ENCODE measurements around the gene PRKCB. TPM values are rescaled to one million over a fixed set of nuclear protein-coding genes. Genes with fewer than 3 reads are reported as not detected.
A peak's percentile ranks its signal among the peaks of the same experiment; 100 is the strongest.

PRKCB gene
- total and polyA plus RNA-seq, 9 donors: 1.2 to 4.5 (median 1.6) TPM

DNA sequence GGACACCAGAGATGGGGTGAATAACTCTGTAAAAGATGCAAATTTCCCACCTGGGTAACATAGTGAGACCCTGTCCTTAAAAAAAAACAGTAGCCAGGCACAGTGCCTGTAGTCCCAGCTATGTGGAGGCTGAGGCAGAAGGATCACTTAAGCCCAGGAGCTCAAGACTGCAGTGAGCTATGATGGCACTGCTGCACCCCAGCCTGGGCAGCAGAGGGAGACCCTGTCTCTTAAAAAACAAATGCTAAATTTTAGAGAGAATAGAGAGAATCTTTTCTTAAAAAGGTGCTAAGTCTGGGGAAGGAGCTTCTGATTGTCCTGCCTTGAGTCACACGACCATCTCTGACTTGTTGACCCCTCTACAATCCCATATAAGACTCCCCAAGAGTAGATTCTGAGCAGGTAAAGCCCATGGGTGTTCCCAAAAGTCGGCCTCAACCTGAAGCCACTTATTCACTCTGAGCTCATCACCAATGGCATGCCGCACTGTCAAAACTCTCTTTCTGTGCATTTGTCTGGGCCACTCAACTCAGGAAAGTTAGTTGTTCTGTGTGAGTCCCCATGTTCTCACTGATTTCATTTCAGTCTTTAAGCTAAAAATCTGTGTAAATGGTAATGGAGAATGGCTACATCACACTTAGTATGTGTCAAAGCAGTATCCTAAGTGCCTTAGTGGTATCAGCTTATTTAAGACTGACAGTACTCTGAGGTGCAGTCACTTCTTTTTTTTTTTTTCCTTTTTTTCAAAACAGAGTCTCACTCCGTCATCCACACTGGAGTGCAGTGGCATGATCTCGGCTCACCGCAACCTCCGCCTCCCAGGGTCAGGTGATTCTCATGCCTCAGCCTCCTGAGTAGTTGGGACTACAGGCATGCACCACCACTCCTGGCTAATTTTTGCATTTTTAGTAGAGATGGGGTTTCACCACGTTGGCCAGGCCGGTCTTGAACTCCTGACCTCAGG, 41.6 kb downstream of the PRKCB start:
- 83% methylated on average over 2 of the region's 9 CpGs for WGBS (ENCODE audit: insufficient coverage)
- Histone ChIP-seq H3K4me1 (ENCODE audit: control insufficient read depth, insufficient read depth, low read length) (no peaks in the 10 kb centered on the region), H3K9me3 (replicated peaks; ENCODE audit: control insufficient read depth, low read depth, low read length) (no peaks in the 10 kb centered on the region), H3K36me3 (ENCODE audit: control insufficient read depth, insufficient read depth, low read length) (no peaks in the 10 kb centered on the region), H3K27me3 (ENCODE audit: control insufficient read depth, insufficient read depth, low read length) (no peaks in the 10 kb centered on the region), H3K4me3 (ENCODE audit: low read length) (no peak overlapping the region), H3K27ac (ENCODE audit: low read length) (no peak overlapping the region)
- no peak for DNase-seq

- H3K4me3 ChIP-seq (ENCODE audit: low read length): no peak overlapping the region
- H3K4me1 ChIP-seq (ENCODE audit: control insufficient read depth, insufficient read depth, low read length): no peaks in the 10 kb centered on the region
- 84% methylated on average over 6 of the region's 9 CpGs for WGBS (ENCODE audit: insufficient coverage)
- DNase-seq: no peak
- no peaks in the 10 kb centered on the region for H3K9me3 ChIP-seq (replicated peaks; ENCODE audit: control insufficient read depth, low read depth, low read length)
- H3K27me3 ChIP-seq (ENCODE audit: control insufficient read depth, insufficient read depth, low read length): no peaks in the 10 kb centered on the region
- H3K36me3 ChIP-seq (ENCODE audit: control insufficient read depth, insufficient read depth, low read length): no peaks in the 10 kb centered on the region
- H3K27ac ChIP-seq (ENCODE audit: low read length): no peak overlapping the region
Measured at GRCh38 chr16:23879735-23880373, 44.1 kb downstream of the PRKCB start.

- H3K9me3 ChIP-seq (replicated peaks; ENCODE audit: control insufficient read depth, low read depth, low read length): no peaks in the 10 kb centered on the region
- no peaks in the 10 kb centered on the region for H3K4me1 ChIP-seq (ENCODE audit: control insufficient read depth, insufficient read depth, low read length)
- no peak overlapping the region for H3K27ac ChIP-seq (ENCODE audit: low read length)
- no peaks in the 10 kb centered on the region for H3K27me3 ChIP-seq (ENCODE audit: control insufficient read depth, insufficient read depth, low read length)
- H3K4me3 ChIP-seq (ENCODE audit: low read length): no peak overlapping the region
- no CpG with 5 or more reads among the region's 2 CpGs for WGBS (ENCODE audit: insufficient coverage)
- no peaks in the 10 kb centered on the region for H3K36me3 ChIP-seq (ENCODE audit: control insufficient read depth, insufficient read depth, low read length)
- no peak for DNase-seq
Measured at GRCh38 chr16:23889189-23889588, 53.4 kb downstream of the PRKCB start.

- Histone ChIP-seq H3K4me3 (ENCODE audit: low read length) (no peak overlapping the region), H3K4me1 (ENCODE audit: control insufficient read depth, insufficient read depth, low read length) (no peaks in the 10 kb centered on the region), H3K27ac (ENCODE audit: low read length) (no peak overlapping the region), H3K9me3 (replicated peaks; ENCODE audit: control insufficient read depth, low read depth, low read length) (no peaks in the 10 kb centered on the region), H3K36me3 (ENCODE audit: control insufficient read depth, insufficient read depth, low read length) (no peaks in the 10 kb centered on the region), H3K27me3 (ENCODE audit: control insufficient read depth, insufficient read depth, low read length) (no peaks in the 10 kb centered on the region)
- no CpG with 5 or more reads among the region's 1 CpG for WGBS (ENCODE audit: insufficient coverage)
- DNase-seq: no peak
Measured at GRCh38 chr16:23893986-23894385, 58.2 kb downstream of the PRKCB start.

GRCh38 chr16:23895052-23895451, 59.3 kb downstream of the PRKCB start:
- no peaks in the 10 kb centered on the region for H3K27me3 ChIP-seq (ENCODE audit: control insufficient read depth, insufficient read depth, low read length)
- DNase-seq: no peak
- no peak overlapping the region for H3K27ac ChIP-seq (ENCODE audit: low read length)
- no peaks in the 10 kb centered on the region for H3K4me1 ChIP-seq (ENCODE audit: control insufficient read depth, insufficient read depth, low read length)
- no peaks in the 10 kb centered on the region for H3K9me3 ChIP-seq (replicated peaks; ENCODE audit: control insufficient read depth, low read depth, low read length)
- no peaks in the 10 kb centered on the region for H3K36me3 ChIP-seq (ENCODE audit: control insufficient read depth, insufficient read depth, low read length)
- no peak overlapping the region for H3K4me3 ChIP-seq (ENCODE audit: low read length)

- no peaks in the 10 kb centered on the region for H3K36me3 ChIP-seq (ENCODE audit: control insufficient read depth, insufficient read depth, low read length)
- no peaks in the 10 kb centered on the region for H3K4me1 ChIP-seq (ENCODE audit: control insufficient read depth, insufficient read depth, low read length)
- no peak overlapping the region for H3K27ac ChIP-seq (ENCODE audit: low read length)
- H3K4me3 ChIP-seq (ENCODE audit: low read length): no peak overlapping the region
- no peaks in the 10 kb centered on the region for H3K27me3 ChIP-seq (ENCODE audit: control insufficient read depth, insufficient read depth, low read length)
- no peaks in the 10 kb centered on the region for H3K9me3 ChIP-seq (replicated peaks; ENCODE audit: control insufficient read depth, low read depth, low read length)
- 70% methylated on average over 4 of the region's 6 CpGs for WGBS (ENCODE audit: insufficient coverage)
- DNase-seq: peak; percentile 24
Measured at GRCh38 chr16:23896832-23897821, 61.3 kb downstream of the PRKCB start.

DNA sequence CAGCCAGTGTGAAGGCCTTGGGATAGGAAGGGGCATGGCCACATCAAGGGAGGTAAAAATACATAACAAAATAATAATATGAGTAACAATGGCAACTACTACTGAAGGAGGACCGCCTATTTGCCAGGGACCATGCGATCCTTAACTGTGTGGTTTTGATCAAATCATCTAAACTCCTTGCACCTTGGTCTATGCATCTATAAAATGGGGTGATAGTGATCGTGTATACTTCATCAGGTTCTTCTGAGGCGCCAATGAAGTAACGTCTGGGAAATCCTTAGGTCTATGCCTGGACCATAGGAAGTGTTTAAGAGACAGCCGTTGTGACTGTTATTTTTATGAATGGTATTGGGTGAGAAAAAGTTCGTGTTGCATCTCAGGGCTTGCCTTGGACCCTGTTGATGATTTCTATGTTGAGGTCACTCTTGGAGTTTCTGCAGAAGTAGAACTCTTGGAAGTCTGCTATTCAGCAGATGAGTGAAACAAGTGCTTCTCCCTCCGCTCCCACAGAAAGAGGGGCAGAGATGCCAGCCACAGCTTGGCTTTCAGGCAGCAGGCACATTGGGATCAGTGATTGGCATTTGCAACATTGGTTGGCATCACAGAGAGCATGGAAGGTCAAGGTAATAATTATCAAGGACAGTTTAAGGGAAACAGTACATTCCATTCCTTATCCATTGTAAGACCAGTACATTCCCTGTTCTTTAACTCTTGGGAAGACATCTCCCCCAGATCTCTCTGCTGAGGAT, 63.1 kb downstream of the PRKCB start:
- Histone ChIP-seq H3K4me3 (ENCODE audit: low read length) (no peak overlapping the region), H3K27me3 (ENCODE audit: control insufficient read depth, insufficient read depth, low read length) (no peaks in the 10 kb centered on the region), H3K4me1 (ENCODE audit: control insufficient read depth, insufficient read depth, low read length) (no peaks in the 10 kb centered on the region), H3K27ac (ENCODE audit: low read length) (no peak overlapping the region), H3K9me3 (replicated peaks; ENCODE audit: control insufficient read depth, low read depth, low read length) (no peaks in the 10 kb centered on the region), H3K36me3 (ENCODE audit: control insufficient read depth, insufficient read depth, low read length) (no peaks in the 10 kb centered on the region)
- WGBS (ENCODE audit: insufficient coverage): 90% methylated on average over 5 of the region's 8 CpGs
- DNase-seq: no peak

- H3K27me3 ChIP-seq (ENCODE audit: control insufficient read depth, insufficient read depth, low read length): no peaks in the 10 kb centered on the region
- no peak for DNase-seq
- no peak overlapping the region for H3K27ac ChIP-seq (ENCODE audit: low read length)
- no peaks in the 10 kb centered on the region for H3K36me3 ChIP-seq (ENCODE audit: control insufficient read depth, insufficient read depth, low read length)
- H3K4me3 ChIP-seq (ENCODE audit: low read length): no peak overlapping the region
- H3K9me3 ChIP-seq (replicated peaks; ENCODE audit: control insufficient read depth, low read depth, low read length): no peaks in the 10 kb centered on the region
- no CpG with 5 or more reads among the region's 2 CpGs for WGBS (ENCODE audit: insufficient coverage)
- H3K4me1 ChIP-seq (ENCODE audit: control insufficient read depth, insufficient read depth, low read length): no peaks in the 10 kb centered on the region
Measured at GRCh38 chr16:23899869-23900268, 64.1 kb downstream of the PRKCB start.

GRCh38 chr16:23900480-23901177, 64.8 kb downstream of the PRKCB start:
- no peaks in the 10 kb centered on the region for H3K9me3 ChIP-seq (replicated peaks; ENCODE audit: control insufficient read depth, low read depth, low read length)
- no peaks in the 10 kb centered on the region for H3K4me1 ChIP-seq (ENCODE audit: control insufficient read depth, insufficient read depth, low read length)
- no peak overlapping the region for H3K27ac ChIP-seq (ENCODE audit: low read length)
- H3K27me3 ChIP-seq (ENCODE audit: control insufficient read depth, insufficient read depth, low read length): no peaks in the 10 kb centered on the region
- H3K36me3 ChIP-seq (ENCODE audit: control insufficient read depth, insufficient read depth, low read length): no peaks in the 10 kb centered on the region
- no peak for DNase-seq
- WGBS (ENCODE audit: insufficient coverage): 80% methylated on average over 1 of the region's 7 CpGs
- H3K4me3 ChIP-seq (ENCODE audit: low read length): no peak overlapping the region

Measured in muscle of leg (tissue), 11 donors.